Suppressor macrophage treated with lipopolysaccharide for 1 hour (primary cell): ENCODE data around the gene MAML2.

Experiments used
- DNase-seq, 3 donors: peaks; one replicate each; pipeline ENCODE4 v3.0.0-alpha.2; 2020 to 2022

The MAML2 gene

DNA sequence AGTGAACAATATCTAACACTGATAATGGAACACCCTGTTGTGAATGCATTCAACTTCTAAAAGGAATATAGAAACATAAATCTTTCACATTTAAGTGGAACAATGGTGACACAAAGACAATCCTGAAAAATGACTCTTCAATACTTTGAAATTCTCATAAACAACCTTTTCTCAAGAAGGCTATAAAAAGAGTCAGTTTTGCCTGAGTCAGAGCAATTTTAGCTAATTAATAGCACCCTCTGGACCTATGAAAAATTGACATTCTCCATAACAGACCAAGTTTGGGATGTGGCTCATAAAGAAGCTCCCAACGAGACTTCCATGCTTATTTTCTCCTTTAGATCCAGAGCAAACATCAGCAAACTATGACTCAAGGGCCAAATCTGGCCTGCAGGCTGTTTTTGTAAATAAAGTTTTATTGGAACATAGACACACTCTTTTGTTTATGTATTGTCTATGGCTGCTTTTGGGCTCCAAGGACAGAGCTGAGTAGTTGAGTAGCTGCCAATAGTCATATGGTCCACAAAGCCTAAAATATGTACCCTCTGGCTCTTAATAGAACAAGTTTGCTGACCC lies 108.0 kb downstream of the MAML2 start:
- no peak for DNase-seq

DNA sequence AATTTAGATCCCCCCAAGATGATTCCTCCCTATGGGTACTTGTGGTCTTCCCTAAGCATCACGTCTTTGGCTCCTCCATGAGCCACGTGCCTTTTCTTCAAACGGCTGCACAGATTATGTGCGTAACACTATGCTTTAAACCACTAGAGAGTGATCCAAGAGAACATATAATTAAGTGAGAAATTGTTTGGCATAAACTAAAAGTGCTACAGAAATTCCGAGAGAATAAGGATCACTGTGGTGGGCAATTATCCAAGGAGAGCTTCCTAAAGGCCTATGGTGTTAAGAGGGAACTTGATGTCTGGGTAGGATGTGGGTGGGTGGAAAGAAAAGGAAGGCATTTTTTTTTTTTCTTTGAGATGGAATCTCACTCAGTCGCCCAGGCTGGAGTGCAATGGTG lies 110.9 kb downstream of the MAML2 start:
- no peak for DNase-seq

DNA sequence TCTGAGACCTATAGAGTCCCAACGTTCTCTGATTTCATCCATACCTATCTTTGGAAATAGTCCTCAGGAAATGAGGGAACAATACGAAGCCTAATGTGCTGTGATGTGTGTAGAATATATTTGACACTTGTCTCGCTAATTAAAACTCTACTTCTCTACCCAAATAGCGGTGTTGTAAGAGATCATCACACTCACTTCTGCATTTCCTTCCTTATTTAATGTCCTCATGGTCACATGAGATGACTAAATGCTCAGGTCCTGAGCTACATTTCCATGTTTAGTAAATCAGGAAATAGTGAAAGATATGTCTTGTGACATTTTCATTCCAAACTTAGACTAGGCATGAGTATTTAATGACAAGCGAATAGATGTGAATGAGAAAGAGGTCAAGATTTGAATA lies 112.3 kb downstream of the MAML2 start:
- peak; percentile 81 to 98 (median 96) for DNase-seq

DNA sequence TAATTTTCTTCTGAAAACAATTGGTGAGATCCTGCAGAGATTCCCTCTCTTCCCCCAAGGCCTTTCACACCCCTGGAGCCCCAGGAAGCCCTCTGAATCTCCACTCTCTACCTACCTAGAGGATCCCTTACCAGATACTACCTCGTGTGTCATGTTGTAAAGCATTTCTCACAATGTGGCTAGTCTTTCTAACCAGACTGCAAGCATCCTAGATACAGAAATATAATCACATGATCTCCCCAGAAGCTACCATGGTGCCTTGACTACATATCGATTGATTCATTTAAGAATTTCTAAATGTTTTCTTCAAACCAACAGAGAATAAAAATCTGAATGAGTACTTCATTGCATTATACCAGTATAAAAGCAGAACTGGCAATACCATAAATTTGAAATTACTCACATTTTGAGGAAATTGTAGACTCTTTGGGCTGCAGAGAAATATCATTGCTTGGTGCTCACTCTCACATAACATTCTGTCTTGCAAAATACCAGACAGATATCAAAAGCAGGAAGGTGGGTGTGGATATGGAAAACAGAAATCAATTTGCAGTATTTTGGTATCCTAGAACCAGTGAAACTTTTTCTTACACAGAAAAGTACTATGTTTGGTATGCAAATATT lies 113.5 kb downstream of the MAML2 start:
- DNase-seq = peak; percentile 53 to 87 (median 84)

DNA sequence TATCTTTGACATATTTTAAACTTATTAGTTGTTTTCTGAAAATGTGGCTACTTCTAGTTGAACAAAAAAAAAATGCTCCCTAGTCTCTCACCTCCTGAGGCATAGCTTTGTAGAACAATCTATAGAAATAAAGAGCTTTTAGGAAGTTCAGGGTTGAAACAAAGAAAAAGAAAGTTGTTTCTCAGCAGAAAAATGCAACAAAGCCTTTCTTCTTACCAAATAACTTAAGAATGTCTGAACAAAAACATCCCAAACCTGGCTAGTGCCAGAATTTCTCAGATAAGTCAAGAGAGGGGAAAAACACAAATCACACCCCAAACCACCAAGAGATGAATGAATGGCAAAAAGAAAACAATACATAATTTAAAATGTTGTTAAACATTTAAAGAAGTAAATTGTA lies 114.1 kb downstream of the MAML2 start:
- no peak for DNase-seq

DNA sequence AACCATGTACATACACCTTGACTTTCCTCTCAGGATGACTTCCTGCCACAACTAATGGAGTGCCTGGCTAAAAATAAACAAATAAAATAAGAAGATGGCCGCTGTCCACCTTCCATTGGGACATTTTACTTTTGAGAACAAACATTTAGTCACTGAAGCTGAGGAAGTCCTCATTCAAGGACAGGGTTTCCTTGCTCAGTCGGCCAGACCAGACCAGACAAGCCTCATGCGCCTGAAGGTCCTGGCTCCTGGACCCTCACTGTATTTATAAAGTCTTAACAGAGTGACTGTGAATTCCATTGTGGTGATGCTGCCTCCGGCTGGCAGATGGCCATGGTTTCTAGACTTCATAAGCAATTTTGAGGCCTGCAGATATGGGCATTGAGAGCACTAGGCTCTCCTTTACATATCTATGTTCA lies 114.5 kb downstream of the MAML2 start:
- no peak for DNase-seq

- no peak for DNase-seq
Measured at GRCh38 chr11:96227244-96227643, 115.8 kb downstream of the MAML2 start.

GRCh38 chr11:96223083-96223482 lies 119.9 kb downstream of the MAML2 start:
- peak in 2 of 3 donors; percentile 75 to 81 for DNase-seq

DNA sequence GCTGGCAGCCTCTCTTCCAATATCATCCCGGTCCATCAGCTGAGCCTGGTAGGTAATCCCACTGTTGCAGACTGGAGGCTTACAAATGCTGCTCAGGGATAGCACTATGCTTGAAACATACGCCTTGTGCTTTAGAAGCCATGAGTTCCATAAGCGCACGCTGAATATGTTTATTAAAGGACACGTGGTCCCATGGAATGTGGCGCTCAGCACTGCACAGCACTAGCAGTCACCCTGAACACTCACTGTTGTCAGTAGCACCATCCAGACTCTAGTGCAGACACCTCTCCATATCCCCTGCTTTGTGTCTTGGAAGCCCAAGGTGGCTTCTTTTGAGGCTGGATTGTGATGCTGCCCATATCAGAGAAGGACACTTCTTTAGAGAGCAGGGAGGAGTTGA lies 120.9 kb downstream of the MAML2 start:
- DNase-seq = no peak

DNA sequence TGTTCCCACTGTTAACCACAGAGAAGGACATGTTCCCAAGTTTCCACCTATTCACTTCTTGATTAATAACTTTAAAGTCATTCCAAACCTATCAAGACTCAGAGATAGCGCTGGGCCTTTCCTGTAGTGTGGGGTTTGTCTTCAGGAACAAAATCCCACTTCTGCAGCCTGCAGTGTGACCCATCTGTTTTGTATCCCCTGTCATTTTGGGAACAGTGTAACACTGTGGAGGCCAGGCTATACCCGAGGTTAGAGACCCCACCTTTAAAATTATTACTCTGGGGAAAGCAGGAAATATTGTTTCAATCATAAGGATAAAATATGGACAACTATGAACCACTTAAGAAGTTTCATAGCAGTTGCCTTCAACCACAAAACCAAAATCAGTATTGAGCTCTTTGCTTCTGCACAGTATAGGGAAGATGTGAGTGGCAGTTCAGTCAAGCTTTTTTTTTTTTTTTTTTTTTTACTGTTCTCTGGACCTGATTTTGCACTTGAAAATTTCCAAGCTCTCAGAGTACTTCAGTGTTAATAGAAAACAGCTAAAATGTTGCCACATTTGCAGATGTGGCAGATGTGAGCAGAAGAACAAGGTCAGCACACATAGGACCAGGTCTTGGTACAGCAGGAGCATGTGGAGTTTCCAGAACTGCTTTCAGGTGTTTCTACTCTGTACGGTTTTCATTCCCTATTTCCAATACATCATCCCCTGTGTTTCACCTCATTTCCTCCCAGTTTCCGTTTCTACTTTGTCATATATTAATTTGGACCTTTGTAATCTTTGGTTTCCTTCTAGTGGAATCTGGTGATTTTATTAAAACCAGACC lies 121.5 kb downstream of the MAML2 start:
- no peak for DNase-seq

- peak; percentile 58 to 80 (median 80) for DNase-seq
Measured at GRCh38 chr11:96219981-96220623, 122.9 kb downstream of the MAML2 start.

DNA sequence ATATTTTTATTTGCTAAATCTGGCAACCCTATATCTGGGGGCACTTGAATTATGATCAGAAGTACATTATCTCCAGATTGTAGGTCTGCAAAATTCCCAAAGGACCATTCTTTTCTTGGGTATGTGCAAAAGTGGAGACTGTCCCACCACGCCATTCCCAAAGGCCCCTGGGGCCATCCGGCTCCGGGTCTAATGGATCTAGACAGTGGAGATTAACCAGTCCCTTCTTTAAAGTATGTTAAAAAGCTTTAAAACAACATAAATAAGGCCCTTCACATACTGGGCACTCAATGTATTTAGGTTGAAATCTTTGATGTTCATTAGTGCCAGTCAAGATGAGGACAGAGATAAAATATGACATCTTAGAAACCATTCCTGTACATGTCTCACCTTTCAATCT lies 124.1 kb downstream of the MAML2 start:
- DNase-seq = no peak

DNA sequence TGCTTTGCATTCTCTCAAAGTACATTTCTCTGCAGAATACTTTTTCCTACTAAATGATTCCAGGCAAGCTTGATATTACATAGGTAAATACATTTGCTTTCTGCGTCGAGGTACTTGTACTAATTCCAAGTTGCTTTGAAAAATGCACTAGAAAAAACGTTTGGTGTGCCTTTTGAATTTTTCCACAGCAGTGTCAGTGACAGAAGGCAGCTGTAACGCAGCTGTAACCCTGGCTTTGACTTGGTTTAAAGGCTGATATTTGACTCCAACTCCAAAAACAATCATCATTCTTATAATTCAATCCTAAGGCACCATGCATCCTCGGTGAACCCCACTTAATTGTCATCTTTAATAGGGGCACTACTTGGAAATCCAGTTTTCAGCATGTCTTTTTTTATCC lies 125.0 kb downstream of the MAML2 start:
- no peak for DNase-seq

GRCh38 chr11:96217206-96217605 lies 125.8 kb downstream of the MAML2 start:
- DNase-seq = no peak

- DNase-seq = no peak
Measured at GRCh38 chr11:96215826-96216225, 127.2 kb downstream of the MAML2 start.

- DNase-seq = peak in 2 of 3 donors; percentile 58 to 64
Measured at GRCh38 chr11:96215110-96215782, 127.7 kb downstream of the MAML2 start.

GRCh38 chr11:96214777-96215109 lies 128.3 kb downstream of the MAML2 start:
- DNase-seq = no peak

- DNase-seq = peak in 2 of 3 donors; percentile 54 to 60
Measured at GRCh38 chr11:96213500-96213899, 129.5 kb downstream of the MAML2 start.

DNA sequence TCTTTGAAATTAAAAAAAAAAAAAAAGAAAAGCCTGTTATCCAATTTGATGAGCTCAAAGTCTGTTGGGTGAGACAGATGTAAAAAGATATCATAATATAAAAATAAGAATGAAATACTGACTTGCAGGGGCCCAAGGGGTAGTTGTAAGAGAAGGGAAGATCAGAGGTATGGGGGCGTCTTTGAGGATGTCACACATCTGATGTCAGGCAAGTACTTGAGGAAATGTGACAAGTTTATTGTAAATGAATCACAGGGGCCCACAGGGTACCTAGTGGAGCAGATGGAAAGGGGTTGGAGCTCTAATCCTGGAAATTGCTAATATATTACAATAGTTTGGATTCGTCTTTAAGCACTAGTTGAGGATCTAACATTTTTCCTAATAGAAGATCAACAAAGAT lies 131.6 kb downstream of the MAML2 start:
- DNase-seq = peak; percentile 69 to 81 (median 75)

- peak; percentile 46 to 77 (median 71) for DNase-seq
Measured at GRCh38 chr11:96207459-96208449, 135.2 kb downstream of the MAML2 start.

- DNase-seq = no peak
Measured at GRCh38 chr11:96206955-96207354, 136.0 kb downstream of the MAML2 start.

- no peak for DNase-seq
Measured at GRCh38 chr11:96205460-96205809, 137.6 kb downstream of the MAML2 start.
